Progenitor cell of endocrine pancreas (in vitro differentiated cells): ENCODE results near the gene GPR161. TPM values are rescaled to one million over a fixed set of nuclear protein-coding genes. Genes with fewer than 3 reads are reported as not detected.

ENCODE experiments used
- DNase-seq: peaks from one replicate; pipeline ENCODE4 v3.0.0; 2021; ENCODE audit warnings: low spot score; ENCODE audit not compliant: unreplicated experiment
- H3K27ac Mint-ChIP-seq: 2 replicates; pipeline ENCODE4 v1.8.0; 2021; ENCODE audit warnings: mild to moderate bottlenecking, moderate library complexity, mixed read lengths
- H3K27me3 Mint-ChIP-seq: 2 replicates; pipeline ENCODE4 v1.8.0; 2021; ENCODE audit warnings: mixed read lengths
- H3K36me3 Mint-ChIP-seq: 2 replicates; pipeline ENCODE4 v1.8.0; 2022; ENCODE audit warnings: mixed read lengths; ENCODE audit not compliant: insufficient read depth
- H3K4me1 Mint-ChIP-seq: 2 replicates; pipeline ENCODE4 v1.8.0; 2021; ENCODE audit warnings: low read depth, mixed read lengths
- H3K4me3 Mint-ChIP-seq: 2 replicates; pipeline ENCODE4 v1.8.0; 2021; ENCODE audit warnings: low read depth, mild to moderate bottlenecking, moderate library complexity, mixed read lengths
- H3K9me3 Mint-ChIP-seq: 2 replicates; pipeline ENCODE4 v1.8.0; 2021; ENCODE audit warnings: low read depth, mixed read lengths
- CTCF ChIP-seq: fragments of 200-600 bp; sonication (generic); IDR thresholded peaks from one replicate; pipeline ENCODE4 v1.5.0; 2021; ENCODE audit warnings: antibody characterized with exemption, mild to moderate bottlenecking; ENCODE audit not compliant: unreplicated experiment
- total RNA-seq: library from RNA; stranded (reverse); gene quantifications from 2 replicates; pipeline ENCODE4 v1.2.1, GENCODE V29; 2021

The GPR161 gene
- total RNA-seq, 1 donor from 2014 or later = 58.5 TPM

GRCh38 chr1:168031198-168031597 lies 105.5 kb downstream of the GPR161 start:
- Mint-ChIP-seq H3K27me3 (no peaks in the 10 kb centered on the region), H3K36me3 (peaks cover 2% of the 10 kb centered on the region), H3K4me3 (no peak overlapping the region), H3K4me1 (no peaks in the 10 kb centered on the region), H3K9me3 (no peaks in the 10 kb centered on the region), H3K27ac (no peak overlapping the region)
- DNase-seq = no peak
- TF ChIP-seq CTCF = no peak

Other genes with a start within 250 kb of the GPR161 start
- 0.55 and 0.60 TPM in 2 replicates for gene ADCY10, start 222.8 kb downstream of the GPR161 start, total RNA-seq
- gene DCAF6, start 200.2 kb downstream of the GPR161 start, total RNA-seq = 42.7 and 45.7 TPM in 2 replicates
- 81.3 and 90.2 TPM in 2 replicates for gene MPC2, start 199.9 kb downstream of the GPR161 start, total RNA-seq
- gene TIPRL, start 42.0 kb upstream of the GPR161 start, total RNA-seq = 27.4 and 29.4 TPM in 2 replicates
- 55.3 and 58.7 TPM in 2 replicates for gene SFT2D2, start 89.1 kb upstream of the GPR161 start, total RNA-seq
- 2.0 and 2.3 TPM in 2 replicates for gene TBX19, start 143.9 kb upstream of the GPR161 start, total RNA-seq